A549 (cell line): ENCODE results near the gene ACSBG1.

Experiments used
- CEBPB ChIP-seq, 2 experiments: fragments of >200 bp in 1 of 2; sonication (Bioruptor Twin) in 1 of 2; formaldehyde crosslinking in 1 of 2; IDR thresholded peaks; 2 replicates each; pipeline ENCODE4 v1.6.1; 2012 to 2016
- NPAS2 ChIP-seq: fragments of 250-450 bp; sonication (Bioruptor Pico); IDR thresholded peaks from 2 replicates; pipeline ENCODE4 v1.8.0; 2022; ENCODE audit warnings: mild to moderate bottlenecking, moderate library complexity, borderline replicate concordance
- POLR2A ChIP-seq: IDR thresholded peaks from 2 replicates; pipeline ENCODE4 v1.6.1; 2012; ENCODE audit warnings: mild to moderate bottlenecking, low read length
- SMC3 ChIP-seq: fragments of >200 bp; sonication (Bioruptor Twin); formaldehyde crosslinking; IDR thresholded peaks from 3 replicates; pipeline ENCODE4 v1.6.1; 2018; ENCODE audit warnings: inconsistent platforms
- SREBF2 ChIP-seq: fragments of 450-650 bp; IDR thresholded peaks from 2 replicates; pipeline ENCODE4 v1.6.1; 2014; ENCODE audit warnings: mild to moderate bottlenecking, moderate library complexity
- TF ChIP-seq, protein P1 (sequence below): fragments of >200 bp; sonication (Bioruptor Twin); formaldehyde crosslinking; IDR thresholded peaks from 3 replicates; pipeline ENCODE4 v1.5.1; 2016
- TF ChIP-seq, protein P2 (sequence below): IDR thresholded peaks from 2 replicates; pipeline ENCODE4 v1.6.1; 2012
- TF ChIP-seq, protein P3 (sequence below): fragments of 450-650 bp; IDR thresholded peaks from 2 replicates; pipeline ENCODE4 v1.6.1; 2014; ENCODE audit warnings: antibody characterized with exemption

DNA sequence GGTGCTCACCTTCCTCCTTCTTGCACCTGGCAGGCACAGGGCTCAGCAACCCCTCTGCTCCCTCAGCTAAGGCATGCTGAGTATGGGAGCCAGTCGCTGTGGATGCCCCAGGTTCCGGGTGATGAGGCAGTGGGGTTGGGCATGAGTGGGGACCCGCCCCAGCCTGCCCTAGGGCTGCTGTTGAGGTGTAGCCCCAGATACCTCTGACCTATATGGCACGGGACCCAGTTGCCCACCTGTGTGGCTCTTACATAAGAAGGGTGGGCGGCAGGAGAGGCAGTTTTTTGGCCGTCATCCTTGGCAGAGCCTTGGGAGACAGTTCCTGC, 21.0 kb downstream of the ACSBG1 start:
- TF ChIP-seq POLR2A (no peak), NPAS2 (CRISPR knock-in tag) (no peak), SREBF2 (no peak), CEBPB (IDR thresholded peaks at IDR 0.05) (no peak), SMC3 (no peak)
- TF ChIP-seq, protein P1, sequence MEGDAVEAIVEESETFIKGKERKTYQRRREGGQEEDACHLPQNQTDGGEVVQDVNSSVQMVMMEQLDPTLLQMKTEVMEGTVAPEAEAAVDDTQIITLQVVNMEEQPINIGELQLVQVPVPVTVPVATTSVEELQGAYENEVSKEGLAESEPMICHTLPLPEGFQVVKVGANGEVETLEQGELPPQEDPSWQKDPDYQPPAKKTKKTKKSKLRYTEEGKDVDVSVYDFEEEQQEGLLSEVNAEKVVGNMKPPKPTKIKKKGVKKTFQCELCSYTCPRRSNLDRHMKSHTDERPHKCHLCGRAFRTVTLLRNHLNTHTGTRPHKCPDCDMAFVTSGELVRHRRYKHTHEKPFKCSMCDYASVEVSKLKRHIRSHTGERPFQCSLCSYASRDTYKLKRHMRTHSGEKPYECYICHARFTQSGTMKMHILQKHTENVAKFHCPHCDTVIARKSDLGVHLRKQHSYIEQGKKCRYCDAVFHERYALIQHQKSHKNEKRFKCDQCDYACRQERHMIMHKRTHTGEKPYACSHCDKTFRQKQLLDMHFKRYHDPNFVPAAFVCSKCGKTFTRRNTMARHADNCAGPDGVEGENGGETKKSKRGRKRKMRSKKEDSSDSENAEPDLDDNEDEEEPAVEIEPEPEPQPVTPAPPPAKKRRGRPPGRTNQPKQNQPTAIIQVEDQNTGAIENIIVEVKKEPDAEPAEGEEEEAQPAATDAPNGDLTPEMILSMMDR, result no peak
- TF ChIP-seq, protein P2, sequence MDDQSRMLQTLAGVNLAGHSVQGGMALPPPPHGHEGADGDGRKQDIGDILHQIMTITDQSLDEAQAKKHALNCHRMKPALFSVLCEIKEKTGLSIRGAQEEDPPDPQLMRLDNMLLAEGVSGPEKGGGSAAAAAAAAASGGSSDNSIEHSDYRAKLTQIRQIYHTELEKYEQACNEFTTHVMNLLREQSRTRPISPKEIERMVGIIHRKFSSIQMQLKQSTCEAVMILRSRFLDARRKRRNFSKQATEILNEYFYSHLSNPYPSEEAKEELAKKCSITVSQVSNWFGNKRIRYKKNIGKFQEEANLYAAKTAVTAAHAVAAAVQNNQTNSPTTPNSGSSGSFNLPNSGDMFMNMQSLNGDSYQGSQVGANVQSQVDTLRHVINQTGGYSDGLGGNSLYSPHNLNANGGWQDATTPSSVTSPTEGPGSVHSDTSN, result no peak
- TF ChIP-seq, protein P3, sequence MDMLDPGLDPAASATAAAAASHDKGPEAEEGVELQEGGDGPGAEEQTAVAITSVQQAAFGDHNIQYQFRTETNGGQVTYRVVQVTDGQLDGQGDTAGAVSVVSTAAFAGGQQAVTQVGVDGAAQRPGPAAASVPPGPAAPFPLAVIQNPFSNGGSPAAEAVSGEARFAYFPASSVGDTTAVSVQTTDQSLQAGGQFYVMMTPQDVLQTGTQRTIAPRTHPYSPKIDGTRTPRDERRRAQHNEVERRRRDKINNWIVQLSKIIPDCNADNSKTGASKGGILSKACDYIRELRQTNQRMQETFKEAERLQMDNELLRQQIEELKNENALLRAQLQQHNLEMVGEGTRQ, result no peak
